ENCODE measurements around the gene COL1A2. TPM values are rescaled to one million over a fixed set of nuclear protein-coding genes. Genes with fewer than 3 reads are reported as not detected.

The COL1A2 gene
- total and polyA plus RNA-seq, 2 of the 8 experiments (the other 6 are each of a cell fraction or from before 2014, with no cell fraction given), result 45.2 to 87.2 TPM

- TF ChIP-seq JUN (IDR thresholded peaks at IDR 0.05; ENCODE audit: low read depth, low read length) (no peak), NRF1 (IDR thresholded peaks at IDR 0.05; ENCODE audit: low read depth, low read length) (no peak), PHF8 (conservative IDR thresholded peaks at IDR 0.05; ENCODE audit: low read depth, low read length) (no peak), CBX5 (IDR thresholded peaks at IDR 0.05; ENCODE audit: low read depth, low read length) (no peak)
Measured at GRCh38 chr7:94417306-94417705, 22.6 kb downstream of the COL1A2 start (continued).
